GM23248 (cell line): ENCODE results near the gene ZNF394.

ENCODE experiments used
- EZH2 ChIP-seq: fragments of 200-600 bp; sonication (generic); IDR thresholded peaks from 2 replicates; pipeline ENCODE4 v1.6.1; 2018; ENCODE audit warnings: antibody characterized with exemption, mild to moderate bottlenecking; ENCODE audit not compliant: insufficient read depth, poor library complexity, severe bottlenecking
- EZH2phosphoT487 ChIP-seq: fragments of 200-600 bp; sonication (generic); IDR thresholded peaks from 2 replicates; pipeline ENCODE4 v1.6.1; 2018; ENCODE audit warnings: antibody characterized with exemption, moderate library complexity, mild to moderate bottlenecking, low read depth; ENCODE audit not compliant: insufficient read depth

DNA sequence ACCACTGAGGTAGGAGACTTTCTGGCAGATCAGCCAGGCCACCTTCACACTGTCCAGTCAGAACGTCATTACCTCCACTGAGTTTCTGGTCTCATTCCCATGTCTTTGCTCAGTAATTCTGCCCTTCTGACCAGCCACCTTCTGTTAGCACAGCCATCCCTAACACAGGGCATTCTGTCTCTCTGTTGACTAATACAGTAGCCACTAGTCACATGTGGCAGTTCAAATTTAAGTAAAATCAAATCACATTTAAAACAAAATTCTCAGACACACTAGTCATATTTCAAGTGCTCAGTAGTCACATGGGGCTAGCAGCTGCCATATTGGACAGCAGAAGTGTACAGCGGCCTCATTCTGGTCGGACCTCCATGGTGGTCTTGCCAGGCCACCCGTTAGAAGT, 54.0 kb downstream of the ZNF394 start:
- TF ChIP-seq EZH2, result no peak
- TF ChIP-seq EZH2phosphoT487, result no peak
